GM12872 (cell line): ENCODE measurements around the gene C1orf50.

Source experiments
- TF ChIP-seq, protein P1 (sequence below): IDR thresholded peaks from 3 replicates; pipeline ENCODE4 v1.5.1; 2011; ENCODE audit warnings: low read depth, mild to moderate bottlenecking, low read length, moderate library complexity; ENCODE audit not compliant: insufficient read depth

C1orf50 gene

DNA sequence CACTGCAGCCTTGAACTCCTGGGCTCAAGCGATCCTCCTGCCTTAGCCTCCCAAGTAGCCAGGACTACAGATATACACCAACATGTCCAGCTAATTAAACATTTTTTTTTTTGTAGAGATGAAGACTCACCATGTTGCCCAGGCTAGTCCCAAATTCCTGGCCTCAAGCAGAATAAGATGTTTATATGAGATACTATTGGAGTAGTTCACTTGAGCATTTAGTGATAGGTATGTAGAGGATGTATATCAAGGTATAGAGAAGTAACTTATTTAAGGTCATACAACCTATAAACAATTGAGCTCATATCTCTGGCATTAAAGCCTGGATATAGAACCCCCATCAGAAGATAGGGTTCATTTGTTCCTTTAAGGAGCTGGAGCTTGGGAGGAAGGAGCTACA is 13.1 kb downstream of the C1orf50 start:
- TF ChIP-seq, protein P1, sequence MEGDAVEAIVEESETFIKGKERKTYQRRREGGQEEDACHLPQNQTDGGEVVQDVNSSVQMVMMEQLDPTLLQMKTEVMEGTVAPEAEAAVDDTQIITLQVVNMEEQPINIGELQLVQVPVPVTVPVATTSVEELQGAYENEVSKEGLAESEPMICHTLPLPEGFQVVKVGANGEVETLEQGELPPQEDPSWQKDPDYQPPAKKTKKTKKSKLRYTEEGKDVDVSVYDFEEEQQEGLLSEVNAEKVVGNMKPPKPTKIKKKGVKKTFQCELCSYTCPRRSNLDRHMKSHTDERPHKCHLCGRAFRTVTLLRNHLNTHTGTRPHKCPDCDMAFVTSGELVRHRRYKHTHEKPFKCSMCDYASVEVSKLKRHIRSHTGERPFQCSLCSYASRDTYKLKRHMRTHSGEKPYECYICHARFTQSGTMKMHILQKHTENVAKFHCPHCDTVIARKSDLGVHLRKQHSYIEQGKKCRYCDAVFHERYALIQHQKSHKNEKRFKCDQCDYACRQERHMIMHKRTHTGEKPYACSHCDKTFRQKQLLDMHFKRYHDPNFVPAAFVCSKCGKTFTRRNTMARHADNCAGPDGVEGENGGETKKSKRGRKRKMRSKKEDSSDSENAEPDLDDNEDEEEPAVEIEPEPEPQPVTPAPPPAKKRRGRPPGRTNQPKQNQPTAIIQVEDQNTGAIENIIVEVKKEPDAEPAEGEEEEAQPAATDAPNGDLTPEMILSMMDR = no peak

DNA sequence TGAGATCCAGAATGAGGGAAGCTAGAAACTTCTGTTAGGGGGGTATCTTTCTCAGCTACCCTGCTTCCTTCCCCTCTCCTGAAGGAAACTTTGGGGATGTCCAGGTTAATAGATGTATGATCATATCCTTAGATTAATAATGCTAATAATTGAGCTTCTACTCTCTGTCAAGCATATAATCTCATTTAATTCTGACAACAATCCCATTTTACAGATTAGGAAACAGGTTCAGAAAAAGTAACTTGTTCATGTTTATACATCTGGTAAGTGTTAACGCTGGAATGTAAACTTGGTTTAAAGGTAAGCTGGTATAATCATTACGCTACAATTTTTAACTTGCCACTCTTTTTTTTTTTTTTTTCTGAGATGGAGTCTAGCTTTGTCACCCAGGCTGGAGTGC is 16.0 kb downstream of the C1orf50 start:
- TF ChIP-seq, protein P1 = no peak

- TF ChIP-seq, protein P1 = no peak
Measured at GRCh38 chr1:42784547-42784945, 17.5 kb downstream of the C1orf50 start.

GRCh38 chr1:42784946-42785693 is 18.1 kb downstream of the C1orf50 start, which contains the start of gene TMEM269:
Gene TMEM269 (plus strand): TSS chr1:42784991. CDS start chr1:42789894, 4,903 bp downstream.
- TF ChIP-seq, protein P1 = no peak

- TF ChIP-seq, protein P1 = no peak
Measured at GRCh38 chr1:42786097-42786496, 19.0 kb downstream of the C1orf50 start.

DNA sequence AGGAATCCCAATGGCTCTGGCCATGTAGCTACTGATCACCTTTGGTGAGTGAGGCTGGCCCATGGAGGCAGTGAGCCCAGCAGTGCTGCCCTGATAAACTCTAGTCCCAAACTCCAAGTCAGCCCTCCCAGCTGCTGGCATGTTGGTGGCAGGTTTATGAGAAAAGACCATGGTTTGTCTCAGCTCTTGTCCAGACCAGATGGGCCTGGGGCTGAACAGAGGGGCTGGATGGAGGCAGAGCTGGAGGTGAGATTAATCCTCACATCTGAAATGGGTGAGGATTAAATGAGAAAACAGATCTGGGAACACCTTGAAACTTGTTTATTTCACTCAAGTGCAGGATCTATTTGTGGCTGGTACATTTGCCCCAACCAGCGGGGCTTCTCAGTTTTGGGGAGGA is 21.0 kb downstream of the C1orf50 start:
- TF ChIP-seq, protein P1 = no peak

GRCh38 chr1:42793824-42794223 is 26.8 kb downstream of the C1orf50 start:
- TF ChIP-seq, protein P1 = no peak
